Fibroblast of villous mesenchyme (primary cell): ENCODE data around the gene TNS3. TPM values are rescaled to one million over a fixed set of nuclear protein-coding genes. Genes with fewer than 3 reads are reported as not detected.

ENCODE experiments used
- DNase-seq: peaks from one replicate; pipeline ENCODE4 v3.0.0-alpha.2; 2010; ENCODE audit warnings: low read depth
- H3K4me3 ChIP-seq: 2 replicates; pipeline ENCODE4 v1.5.1; 2011; ENCODE audit warnings: low read depth, mild to moderate bottlenecking, low read length
- total RNA-seq: library from RNA; depleted of rRNA; stranded (reverse); fragments of >200 nt; gene quantifications from 2 replicates; pipeline ENCODE4 v1.2.3, GENCODE V29; 2012
- TF ChIP-seq, protein P1 (sequence below): IDR thresholded peaks from 2 replicates; pipeline ENCODE4 v1.5.1; 2012; ENCODE audit warnings: low read depth, mild to moderate bottlenecking, low read length; ENCODE audit not compliant: insufficient read depth

TNS3 gene
- total RNA-seq, 1 donor = 202 TPM

DNA sequence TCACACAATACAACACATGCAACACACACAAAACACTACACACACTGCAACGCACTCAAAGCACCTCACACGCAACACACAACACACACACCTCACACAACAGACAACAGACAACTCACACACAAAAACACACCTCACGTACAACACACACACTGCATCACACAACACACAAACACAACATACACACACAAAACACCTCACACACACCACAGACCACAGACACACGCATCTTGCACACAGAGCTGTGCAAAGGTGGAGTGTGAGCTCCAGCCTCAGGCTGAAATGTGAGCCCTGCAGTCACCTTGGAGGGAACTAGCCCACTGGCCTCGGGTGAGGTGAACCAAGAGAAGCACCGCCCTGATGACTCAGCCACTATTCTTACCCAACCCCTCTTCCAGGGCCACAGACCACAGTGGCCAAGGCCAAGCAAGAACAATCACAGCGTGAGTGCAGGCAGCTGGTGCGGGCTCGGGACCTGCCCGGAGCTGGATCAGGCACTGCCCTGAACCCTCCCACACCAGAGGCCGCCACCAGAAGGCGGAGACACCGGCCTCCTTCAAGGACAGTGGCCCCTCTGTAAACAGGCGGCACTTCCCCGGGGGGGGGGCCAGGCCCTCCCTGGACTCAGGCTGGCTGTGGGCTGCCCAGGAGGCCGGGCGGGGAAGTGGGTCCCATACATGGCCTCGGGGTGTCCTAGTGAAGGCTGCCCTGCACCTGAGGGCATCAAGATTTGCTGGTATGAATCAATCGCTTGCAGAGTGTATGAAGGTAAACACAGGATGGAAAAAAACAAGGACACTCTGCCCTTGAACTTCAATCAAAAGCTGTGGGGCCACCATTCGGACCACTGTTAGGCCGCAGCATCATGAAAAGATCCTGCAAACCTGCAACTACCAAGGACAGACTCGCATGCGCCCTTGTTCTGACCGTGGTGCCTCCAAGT is 106.7 kb downstream of the TNS3 start:
- no peak overlapping the region for H3K4me3 ChIP-seq
- TF ChIP-seq, protein P1, sequence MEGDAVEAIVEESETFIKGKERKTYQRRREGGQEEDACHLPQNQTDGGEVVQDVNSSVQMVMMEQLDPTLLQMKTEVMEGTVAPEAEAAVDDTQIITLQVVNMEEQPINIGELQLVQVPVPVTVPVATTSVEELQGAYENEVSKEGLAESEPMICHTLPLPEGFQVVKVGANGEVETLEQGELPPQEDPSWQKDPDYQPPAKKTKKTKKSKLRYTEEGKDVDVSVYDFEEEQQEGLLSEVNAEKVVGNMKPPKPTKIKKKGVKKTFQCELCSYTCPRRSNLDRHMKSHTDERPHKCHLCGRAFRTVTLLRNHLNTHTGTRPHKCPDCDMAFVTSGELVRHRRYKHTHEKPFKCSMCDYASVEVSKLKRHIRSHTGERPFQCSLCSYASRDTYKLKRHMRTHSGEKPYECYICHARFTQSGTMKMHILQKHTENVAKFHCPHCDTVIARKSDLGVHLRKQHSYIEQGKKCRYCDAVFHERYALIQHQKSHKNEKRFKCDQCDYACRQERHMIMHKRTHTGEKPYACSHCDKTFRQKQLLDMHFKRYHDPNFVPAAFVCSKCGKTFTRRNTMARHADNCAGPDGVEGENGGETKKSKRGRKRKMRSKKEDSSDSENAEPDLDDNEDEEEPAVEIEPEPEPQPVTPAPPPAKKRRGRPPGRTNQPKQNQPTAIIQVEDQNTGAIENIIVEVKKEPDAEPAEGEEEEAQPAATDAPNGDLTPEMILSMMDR = peak; percentile 24
- peak; percentile 98 for DNase-seq

DNA sequence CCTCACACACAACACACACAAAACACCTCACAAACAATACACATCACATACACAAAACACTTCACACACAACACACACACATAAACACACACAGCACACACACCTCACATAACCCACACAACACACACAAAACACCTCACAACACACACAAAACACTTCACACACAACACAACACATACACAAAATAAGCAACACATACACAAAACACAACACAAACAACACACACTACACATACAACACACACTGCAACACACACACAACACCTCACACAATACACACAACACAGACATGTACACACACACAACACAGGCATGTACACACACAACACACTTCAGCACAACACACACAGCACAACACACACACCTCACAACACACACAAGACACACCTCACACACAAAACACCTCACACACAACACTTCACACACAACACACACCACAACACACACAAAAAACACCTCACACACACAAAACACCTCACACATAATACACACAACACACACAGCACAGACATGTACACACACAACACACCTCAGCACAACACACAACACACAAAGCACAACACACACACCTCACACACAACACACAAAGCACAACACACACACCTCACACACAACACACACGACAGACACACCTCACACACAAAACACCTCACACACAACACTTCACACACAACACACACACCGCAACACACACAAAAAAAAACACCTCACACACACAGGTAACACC is 107.5 kb downstream of the TNS3 start:
- H3K4me3 ChIP-seq = no peak overlapping the region
- TF ChIP-seq, protein P1 = no peak
- DNase-seq = no peak

DNA sequence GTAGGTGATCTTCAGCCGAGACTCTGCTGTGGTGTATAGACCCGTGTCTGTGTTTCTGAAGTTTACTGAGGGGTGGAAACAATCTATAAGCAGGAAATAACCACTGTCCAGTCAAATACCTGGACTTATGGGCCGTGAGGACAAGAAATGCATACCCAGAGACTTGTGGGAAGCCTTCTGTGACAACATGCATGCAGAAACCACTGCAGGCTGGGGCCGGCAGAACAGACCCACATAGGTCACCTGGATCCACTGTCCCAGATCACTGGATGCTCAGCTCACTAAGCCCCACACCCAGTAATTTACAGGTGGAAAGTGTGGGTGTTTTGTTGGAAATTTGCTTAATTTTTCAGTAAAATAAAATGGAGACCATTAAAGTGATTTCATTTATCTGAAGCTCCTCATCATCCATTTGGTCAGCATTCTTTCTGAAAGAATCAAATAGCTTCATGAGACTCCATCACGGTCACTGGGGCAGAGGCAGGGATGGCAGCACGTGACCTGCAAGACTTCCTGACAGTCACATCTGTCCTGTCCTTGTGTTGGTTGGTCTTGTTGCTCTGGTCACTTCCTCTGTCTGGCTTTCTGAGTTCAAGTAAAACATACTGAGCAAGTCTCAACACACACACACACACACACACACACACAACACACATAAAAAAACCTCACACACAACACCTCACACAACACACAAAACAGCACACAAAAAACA is 108.3 kb downstream of the TNS3 start:
- no peak for DNase-seq
- TF ChIP-seq, protein P1 = no peak
- no peak overlapping the region for H3K4me3 ChIP-seq

DNA sequence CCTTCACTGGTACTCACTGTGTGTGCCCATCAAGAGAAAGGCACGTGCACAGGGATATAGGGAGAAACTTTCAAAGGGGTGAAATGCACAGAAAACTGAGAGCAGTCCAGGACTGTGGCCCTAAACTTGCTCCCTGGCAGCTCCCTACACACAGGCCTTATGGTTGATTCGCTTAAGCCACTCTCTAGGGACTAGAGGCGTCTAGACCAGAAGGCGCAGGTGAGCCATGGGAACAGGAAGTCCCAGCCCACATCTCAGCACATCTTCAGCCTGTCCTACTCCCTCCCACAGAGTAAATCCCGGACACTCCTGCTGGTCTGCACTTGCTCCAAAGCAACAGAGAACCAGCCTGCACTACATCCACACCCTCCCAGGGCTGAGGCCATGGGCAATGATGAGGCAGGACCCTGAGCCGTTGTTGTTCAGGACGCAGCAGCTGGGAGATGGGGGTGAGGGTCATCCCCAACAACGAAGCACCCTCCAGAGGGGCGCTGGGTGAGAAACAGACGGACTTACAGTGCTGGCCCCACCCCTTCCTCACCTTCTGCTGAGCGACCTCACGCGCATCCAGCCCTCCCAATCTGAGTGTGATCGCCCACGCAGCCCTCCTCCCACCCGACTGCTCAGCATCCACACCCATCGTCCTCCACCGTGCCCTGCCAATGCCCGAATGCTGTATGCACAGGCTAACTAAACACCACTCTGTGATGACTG is 109.3 kb downstream of the TNS3 start:
- DNase-seq = no peak
- TF ChIP-seq, protein P1 = no peak
- no peak overlapping the region for H3K4me3 ChIP-seq

DNA sequence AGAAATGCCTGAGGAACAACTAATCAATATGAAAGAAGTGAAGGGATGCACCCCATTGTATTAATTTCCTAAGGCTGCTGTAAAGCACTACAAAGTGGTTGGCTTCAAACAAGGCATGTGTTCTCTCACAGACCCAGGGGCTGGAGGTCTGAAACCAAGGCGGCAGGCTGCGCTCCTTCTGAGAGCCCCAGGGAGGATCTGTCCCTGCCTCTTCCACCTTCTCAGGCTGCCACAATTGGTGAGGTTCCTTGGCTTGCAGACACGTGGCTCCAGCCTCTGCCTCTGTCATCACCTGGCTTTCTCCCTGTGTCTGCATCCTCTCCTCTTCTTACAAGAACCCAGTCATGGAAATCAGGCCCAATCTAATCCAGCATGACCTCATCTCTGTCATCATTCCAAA is 110.1 kb downstream of the TNS3 start:
- no peak for DNase-seq
- TF ChIP-seq, protein P1 = no peak
- no peak overlapping the region for H3K4me3 ChIP-seq

DNA sequence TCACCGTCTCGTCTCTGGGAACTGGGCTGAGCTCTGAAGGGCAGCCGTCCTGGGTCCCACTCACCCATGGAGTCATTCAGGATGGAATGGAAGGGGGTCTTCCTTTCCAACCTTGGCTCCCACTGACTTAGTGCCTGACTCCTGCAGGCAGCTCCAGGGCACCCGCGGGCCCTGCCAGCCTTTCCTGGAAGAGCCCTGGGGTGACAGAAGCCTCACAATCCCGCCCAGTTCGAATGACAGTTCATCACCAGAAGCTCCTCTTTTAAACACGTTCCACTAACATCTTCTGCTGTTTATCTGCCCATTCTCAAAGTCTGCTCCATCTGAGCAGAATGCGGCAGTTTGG is 110.6 kb downstream of the TNS3 start:
- no peak for DNase-seq
- TF ChIP-seq, protein P1 = no peak
- H3K4me3 ChIP-seq = no peak overlapping the region
